CD14-positive monocyte (primary cell): ENCODE data around the gene POLG2. TPM values are rescaled to one million over a fixed set of nuclear protein-coding genes. Genes with fewer than 3 reads are reported as not detected.

Experiments used
- DNase-seq, 3 donors: peaks; one replicate each; pipeline ENCODE4 v3.0.0-alpha.2; 2011 to 2022
- H2AFZ ChIP-seq: 2 replicates; pipeline ENCODE4 v1.6.0; 2012; ENCODE audit warnings: mild to moderate bottlenecking, low read depth, low read length, inconsistent platforms; ENCODE audit not compliant: insufficient read depth, poor library complexity, severe bottlenecking
- H3K27ac ChIP-seq, 2 donors: 1 replicate in 1 of 2; 2 replicates in 1 of 2; pipeline ENCODE4 v1.5.1; 2012 to 2013; ENCODE audit warnings: low read length in 2 of 2, control low read depth in 1 of 2, inconsistent platforms in 1 of 2, low read depth in 1 of 2, mild to moderate bottlenecking in 1 of 2
- H3K27me3 ChIP-seq, 2 donors: one replicate each; pipeline versions ENCODE4 v1.6.0 to v1.6.1; 2011 to 2013; ENCODE audit warnings: low read length in 2 of 2; ENCODE audit not compliant: control insufficient read depth in 2 of 2, insufficient read depth in 2 of 2
- H3K36me3 ChIP-seq, 2 donors: replicated peaks in 1 of 2; 1 replicate in 1 of 2; 2 replicates in 1 of 2; pipeline versions ENCODE4 v1.5.1 to v1.6.1; 2012 to 2013; ENCODE audit warnings: low read length in 2 of 2, control low read depth in 1 of 2, inconsistent platforms in 1 of 2, mild to moderate bottlenecking in 1 of 2; ENCODE audit not compliant: insufficient read depth in 2 of 2, control insufficient read depth in 1 of 2
- H3K4me1 ChIP-seq, 2 donors: 1 replicate in 1 of 2; 2 replicates in 1 of 2; pipeline versions ENCODE4 v1.5.1 to v1.6.1; 2012 to 2013; ENCODE audit warnings: low read length in 2 of 2, control low read depth in 1 of 2, inconsistent platforms in 1 of 2, mild to moderate bottlenecking in 1 of 2, moderate library complexity in 1 of 2; ENCODE audit not compliant: insufficient read depth in 2 of 2, control insufficient read depth in 1 of 2
- H3K4me2 ChIP-seq: replicated peaks from 2 replicates; pipeline ENCODE3; 2012; ENCODE audit warnings: low read length, moderate library complexity, mild to moderate bottlenecking; ENCODE audit not compliant: poor library complexity, severe bottlenecking; ENCODE audit errors: extremely low read depth
- H3K4me3 ChIP-seq, 3 experiments: fragments of 200-600 bp in 1 of 3; sonication (generic) in 1 of 3; replicated peaks in 1 of 3; 1 replicate in 2 of 3; 2 replicates in 1 of 3; pipeline ENCODE4 v1.5.1; 2011 to 2013; ENCODE audit warnings: low read length in 3 of 3, mild to moderate bottlenecking in 3 of 3, control low read depth in 2 of 3, low read depth in 2 of 3, inconsistent platforms in 1 of 3, moderate library complexity in 1 of 3
- H3K79me2 ChIP-seq: 2 replicates; pipeline ENCODE4 v1.6.0; 2012; ENCODE audit warnings: mild to moderate bottlenecking, control low read depth, inconsistent platforms, low read length, moderate library complexity; ENCODE audit not compliant: insufficient read depth
- H3K9ac ChIP-seq: 2 replicates; pipeline ENCODE4 v1.6.0; 2017; ENCODE audit warnings: low read length, mild to moderate bottlenecking; ENCODE audit not compliant: insufficient read depth, poor library complexity, severe bottlenecking
- H3K9me3 ChIP-seq, 2 donors: replicated peaks in 1 of 2; 1 replicate in 1 of 2; 2 replicates in 1 of 2; pipeline versions ENCODE4 v1.5.1 to v1.6.1; 2012 to 2013; ENCODE audit warnings: low read length in 2 of 2, control low read depth in 1 of 2; ENCODE audit not compliant: control insufficient read depth in 1 of 2, insufficient read depth in 1 of 2
- H4K20me1 ChIP-seq: 2 replicates; pipeline ENCODE4 v1.6.0; 2012; ENCODE audit warnings: mild to moderate bottlenecking, low read length, control low read depth, moderate library complexity; ENCODE audit not compliant: insufficient read depth
- H3K27ac Mint-ChIP-seq, 7 donors: one replicate each; pipeline ENCODE4 v1.8.0; 2020; ENCODE audit warnings: mild to moderate bottlenecking in 7 of 7, mixed read lengths in 7 of 7, moderate library complexity in 6 of 7, inconsistent platforms in 2 of 7
- H3K27me3 Mint-ChIP-seq, 3 donors: one replicate each; pipeline ENCODE4 v1.8.0; 2021 to 2022; ENCODE audit warnings: low read depth in 3 of 3, mild to moderate bottlenecking in 3 of 3, mixed read lengths in 3 of 3, moderate library complexity in 3 of 3, inconsistent platforms in 1 of 3
- H3K36me3 Mint-ChIP-seq, 2 donors: one replicate each; pipeline ENCODE4 v1.8.0; 2020; ENCODE audit warnings: mixed read lengths in 2 of 2, inconsistent platforms in 1 of 2, mild to moderate bottlenecking in 1 of 2
- H3K4me1 Mint-ChIP-seq: one replicate; pipeline ENCODE4 v1.8.0; 2020; ENCODE audit warnings: mild to moderate bottlenecking, mixed read lengths
- H3K4me3 Mint-ChIP-seq, 2 donors: one replicate each; pipeline ENCODE4 v1.8.0; 2020; ENCODE audit warnings: mild to moderate bottlenecking in 2 of 2, mixed read lengths in 2 of 2, moderate library complexity in 1 of 2
- H3K9me3 Mint-ChIP-seq, 7 donors: one replicate each; pipeline ENCODE4 v1.8.0; 2020 to 2022; ENCODE audit warnings: mixed read lengths in 7 of 7, mild to moderate bottlenecking in 6 of 7, moderate library complexity in 6 of 7, inconsistent platforms in 2 of 7
- CTCF ChIP-seq: fragments of 200-600 bp; IDR thresholded peaks from one replicate; pipeline ENCODE4 v1.8.0; 2022; ENCODE audit warnings: antibody characterized with exemption, mild to moderate bottlenecking
- WGBS: methylation state at CpG from one replicate; pipeline ENCODE4 v1.1.5; 2013; ENCODE audit warnings: missing lambda C conversion rate; ENCODE audit not compliant: insufficient coverage; 5-methylcytosine and 5-hydroxymethylcytosine counted together
- intact Hi-C, 2 donors: fragments of 100-400 bp; cut with micrococcal nuclease; formaldehyde crosslinking; loops; one replicate each; pipeline versions ENCODE4 v1.15.0 to v1.15.1; 2023
- polyA plus RNA-seq, 3 donors: library from polyadenylated mRNA; depleted of rRNA in 1 of 3; unstranded in 2 of 3; stranded (reverse) in 1 of 3; fragments of 300-500 nt in 2 of 3; fragments of >200 nt in 1 of 3; fragmentation: Illumina TruSeq in 2 of 3; gene quantifications; 1 replicate in 2 of 3; 2 replicates in 1 of 3; pipeline ENCODE4 v1.2.3, GENCODE V29; 2012 to 2021

POLG2 gene
- polyA plus RNA-seq, 3 donors: 0.85 to 15.8 (median 1.7) TPM

GRCh38 chr17:64472564-64472963 is 24.3 kb downstream of the POLG2 start:
- H3K4me1 ChIP-seq: peaks cover 10 to 23% of the 10 kb centered on the region in 2 donors
- H3K9me3 Mint-ChIP-seq: peaks cover 0 to 2% (median 0%) of the 10 kb centered on the region in 7 donors
- no peak overlapping the region for H3K4me3 Mint-ChIP-seq
- no peak overlapping the region for H3K4me3 ChIP-seq
- H3K9ac ChIP-seq: no peak overlapping the region
- H3K9me3 ChIP-seq: no peaks in the 10 kb centered on the region
- no peak overlapping the region for H3K4me2 ChIP-seq
- H4K20me1 ChIP-seq: peaks cover 5% of the 10 kb centered on the region
- H3K27me3 ChIP-seq: no peaks in the 10 kb centered on the region
- peaks cover 15% of the 10 kb centered on the region for H3K4me1 Mint-ChIP-seq
- no peak for DNase-seq
- WGBS: no CpG with 5 or more reads among the region's 2 CpGs
- H3K27ac Mint-ChIP-seq: no peak overlapping the region
- TF ChIP-seq CTCF: no peak
- peaks cover 51 to 70% of the 10 kb centered on the region in 2 donors for H3K36me3 Mint-ChIP-seq
- peaks cover 0 to 2% (median 0%) of the 10 kb centered on the region in 3 donors for H3K27me3 Mint-ChIP-seq
- H2AFZ ChIP-seq: no peak overlapping the region
- peak overlapping the region in 1 of 2 donors; percentile 5 for H3K27ac ChIP-seq
- peaks cover 38 to 65% of the 10 kb centered on the region in 2 donors for H3K36me3 ChIP-seq
- intact Hi-C loops: no loop called here
- H3K79me2 ChIP-seq: no peaks in the 10 kb centered on the region

GRCh38 chr17:64471440-64471839 is 25.4 kb downstream of the POLG2 start:
- Histone ChIP-seq H4K20me1 (peaks cover 5% of the 10 kb centered on the region), H3K4me2 (no peak overlapping the region), H3K27ac (no peak overlapping the region), H3K79me2 (no peaks in the 10 kb centered on the region), H3K4me1 (peaks cover 7 to 17% of the 10 kb centered on the region in 2 donors), H3K9me3 (no peaks in the 10 kb centered on the region), H3K27me3 (no peaks in the 10 kb centered on the region), H2AFZ (no peak overlapping the region), H3K9ac (no peak overlapping the region), H3K36me3 (peaks cover 48 to 76% of the 10 kb centered on the region in 2 donors), H3K4me3 (no peak overlapping the region)
- WGBS: no CpG with 5 or more reads among the region's 3 CpGs
- Mint-ChIP-seq H3K4me3 (no peak overlapping the region), H3K9me3 (peaks cover 0 to 2% (median 0%) of the 10 kb centered on the region in 7 donors), H3K4me1 (peaks cover 9% of the 10 kb centered on the region), H3K27me3 (peaks cover 0 to 2% (median 0%) of the 10 kb centered on the region in 3 donors), H3K27ac (peak overlapping the region in 2 of 7 donors; percentile 27 to 37), H3K36me3 (peaks cover 58 to 80% of the 10 kb centered on the region in 2 donors)
- TF ChIP-seq CTCF: no peak
- intact Hi-C loops: no loop called here
- no peak for DNase-seq
